Endothelial cell of umbilical vein (primary cell): ENCODE results near the gene MRPL54. TPM values are rescaled to one million over a fixed set of nuclear protein-coding genes. Genes with fewer than 3 reads are reported as not detected.

Experiments used
- BruUV-seq: library from RNA; stranded (reverse); fragments of 400-500 nt; replicated peaks from 2 replicates; lab custom pipeline; 2021; lab: Mats Ljungman, UMichigan
- CTCF ChIA-PET: fragments of 300-600, 350-600 bp; sonication (Branson Sonifier 250); formaldehyde crosslinking; loops from one replicate; lab custom pipeline; 2021; ENCODE audit warnings: antibody characterized with exemption, inconsistent platforms; lab: Charles Lee
- POLR2A ChIA-PET: fragments of 300-600, 350-600 bp; sonication (Branson Sonifier 250); formaldehyde crosslinking; loops from one replicate; lab custom pipeline; 2021; ENCODE audit warnings: antibody characterized with exemption, inconsistent platforms; lab: Charles Lee
- DNase-seq: peaks from one replicate; pipeline ENCODE4 v3.0.0-alpha.2; 2011; ENCODE audit warnings: low read depth, low spot score
- FAIRE-seq: peaks from 2 replicates; lab custom pipeline; 2011; peaks lifted over from hg19 to GRCh38; lab: Jason Lieb, UNC
- H2AFZ ChIP-seq: 2 replicates; pipeline ENCODE4 v1.6.0; 2012; ENCODE audit warnings: low read depth, low read length, control low read depth, inconsistent platforms
- H3K27ac ChIP-seq: 2 replicates; pipeline ENCODE4 v1.5.1; 2011; ENCODE audit warnings: low read depth, mild to moderate bottlenecking, control low read depth, low read length, moderate library complexity; ENCODE audit not compliant: insufficient read depth
- H3K27me3 ChIP-seq, 2 experiments: 2 replicates each; pipeline versions ENCODE4 v1.6.0 to v1.6.1; 2011; ENCODE audit warnings: low read length in 2 of 2, mixed read lengths in 1 of 2; ENCODE audit not compliant: control insufficient read depth in 2 of 2, insufficient read depth in 2 of 2
- H3K36me3 ChIP-seq, 2 experiments: 2 replicates in 1 of 2; 3 replicates in 1 of 2; pipeline ENCODE4 v1.5.1; 2011; ENCODE audit warnings: low read length in 2 of 2, mild to moderate bottlenecking in 1 of 2, moderate library complexity in 1 of 2; ENCODE audit not compliant: control insufficient read depth in 2 of 2, insufficient read depth in 2 of 2; ENCODE audit errors: extremely low read depth in 1 of 2
- H3K4me1 ChIP-seq: 3 replicates; pipeline ENCODE4 v1.5.1; 2011; ENCODE audit warnings: mild to moderate bottlenecking, low read length; ENCODE audit not compliant: control insufficient read depth, insufficient read depth; ENCODE audit errors: extremely low read depth
- H3K4me2 ChIP-seq: 2 replicates; pipeline ENCODE4 v1.6.1; 2011; ENCODE audit warnings: low read length, control low read depth, mixed read lengths; ENCODE audit not compliant: insufficient read depth
- H3K4me3 ChIP-seq, 3 experiments: fragments of 200-600 bp in 1 of 3; sonication (generic), shearing (Covaris generic) in 1 of 3; replicated peaks in 1 of 3; 2 replicates each; pipeline ENCODE4 v1.5.1; 2011 to 2016; ENCODE audit warnings: control low read depth in 3 of 3, low read length in 3 of 3, mild to moderate bottlenecking in 2 of 3, inconsistent platforms in 1 of 3, low read depth in 1 of 3, moderate library complexity in 1 of 3; ENCODE audit not compliant: insufficient read depth in 1 of 3
- H3K79me2 ChIP-seq: 2 replicates; pipeline ENCODE4 v1.6.0; 2012; ENCODE audit warnings: low read length, inconsistent platforms; ENCODE audit not compliant: control insufficient read depth, insufficient read depth
- H3K9ac ChIP-seq: replicated peaks from 2 replicates; pipeline ENCODE3; 2011; ENCODE audit warnings: low read length, control low read depth; ENCODE audit not compliant: insufficient read depth; ENCODE audit errors: extremely low read depth
- H3K9me1 ChIP-seq: replicated peaks from 3 replicates; pipeline ENCODE4 v1.6.0; 2011; ENCODE audit warnings: mild to moderate bottlenecking, low read length; ENCODE audit not compliant: control insufficient read depth, insufficient read depth; ENCODE audit errors: extremely low read depth
- H3K9me3 ChIP-seq: replicated peaks from 2 replicates; pipeline ENCODE4 v1.5.1; 2012; ENCODE audit warnings: low read length, inconsistent platforms; ENCODE audit not compliant: control insufficient read depth, insufficient read depth
- H4K20me1 ChIP-seq: replicated peaks from 2 replicates; pipeline ENCODE3; 2011; ENCODE audit warnings: mild to moderate bottlenecking, low read length; ENCODE audit not compliant: control insufficient read depth, insufficient read depth; ENCODE audit errors: extremely low read depth
- EZH2 ChIP-seq: IDR thresholded peaks from 2 replicates; pipeline ENCODE4 v1.6.1; 2012; ENCODE audit warnings: borderline replicate concordance, low read depth, mild to moderate bottlenecking, moderate library complexity, low read length, inconsistent platforms; ENCODE audit not compliant: severe bottlenecking
- FOS ChIP-seq: IDR thresholded peaks from 2 replicates; pipeline ENCODE4 v1.6.1; 2011; ENCODE audit warnings: mild to moderate bottlenecking, low read length, moderate library complexity, borderline replicate concordance; ENCODE audit not compliant: insufficient read depth
- GATA2 ChIP-seq: IDR thresholded peaks from 2 replicates; pipeline ENCODE4 v1.7.0; 2011; ENCODE audit warnings: low read depth, mild to moderate bottlenecking, moderate library complexity, mixed read lengths, low read length; ENCODE audit not compliant: insufficient read length, insufficient read depth
- JUN ChIP-seq: IDR thresholded peaks from 2 replicates; pipeline ENCODE4 v1.6.1; 2011; ENCODE audit warnings: borderline replicate concordance, low read depth; ENCODE audit not compliant: insufficient read length, insufficient read depth
- MYC ChIP-seq: IDR thresholded peaks from one replicate; pipeline ENCODE4 v1.6.1; 2011; ENCODE audit warnings: mild to moderate bottlenecking, low read depth, low read length
- POLR2A ChIP-seq: IDR thresholded peaks from 2 replicates; pipeline ENCODE4 v1.6.1; 2012; ENCODE audit warnings: low read depth, mild to moderate bottlenecking, control low read depth, low read length
- POLR2AphosphoS5 ChIP-seq: IDR thresholded peaks from 2 replicates; pipeline ENCODE4 v1.6.1; 2012; ENCODE audit warnings: low read depth, mild to moderate bottlenecking, control low read depth, low read length, moderate library complexity; ENCODE audit not compliant: insufficient read depth
- dilution Hi-C: fragments of 300-500 bp; cut with MboI; formaldehyde crosslinking; loops from one replicate; pipeline ENCODE4 v1.15.0; 2019; ENCODE audit warnings: low sequenced_read_pairs; ENCODE audit not compliant: extremely low pct_ligation_motif_present
- intact Hi-C: fragments of 100-400 bp; cut with micrococcal nuclease; formaldehyde crosslinking; loops from one replicate; pipeline ENCODE4 v1.10.0; 2022
- polyA plus RNA-seq, 4 experiments: library from polyadenylated mRNA; depleted of rRNA in 3 of 4; stranded (reverse) in 3 of 4; unstranded in 1 of 4; fragments of >200 nt; gene quantifications; 2 replicates each; pipeline versions ENCODE4 v1.2.1 to v1.2.3, GENCODE V29; 2011 to 2012; ENCODE audit warnings: missing spikeins in 1 of 4
- total RNA-seq: library from RNA; stranded (reverse); gene quantifications from 2 replicates; pipeline ENCODE4 v1.2.3, GENCODE V29; 2021
- TF ChIP-seq, protein P1 (sequence below), 2 donors: IDR thresholded peaks; 1 replicate in 1 of 2; 2 replicates in 1 of 2; pipeline ENCODE4 v1.5.1; 2011; ENCODE audit warnings: low read length in 2 of 2, mild to moderate bottlenecking in 2 of 2, moderate library complexity in 2 of 2, control low read depth in 1 of 2, inconsistent platforms in 1 of 2, low read depth in 1 of 2; ENCODE audit not compliant: insufficient read depth in 1 of 2; ENCODE audit errors: extremely low read depth in 1 of 2
- TF ChIP-seq, protein P2 (sequence below): IDR thresholded peaks from 2 replicates; pipeline ENCODE4 v1.6.1; 2011; ENCODE audit not compliant: insufficient read depth, insufficient read length

Gene MRPL54
- total and polyA plus RNA-seq, 2 donors (not counting 3 experiments of a cell fraction or from before 2014, with no cell fraction given) = 76.3 to 93.1 TPM

DNA sequence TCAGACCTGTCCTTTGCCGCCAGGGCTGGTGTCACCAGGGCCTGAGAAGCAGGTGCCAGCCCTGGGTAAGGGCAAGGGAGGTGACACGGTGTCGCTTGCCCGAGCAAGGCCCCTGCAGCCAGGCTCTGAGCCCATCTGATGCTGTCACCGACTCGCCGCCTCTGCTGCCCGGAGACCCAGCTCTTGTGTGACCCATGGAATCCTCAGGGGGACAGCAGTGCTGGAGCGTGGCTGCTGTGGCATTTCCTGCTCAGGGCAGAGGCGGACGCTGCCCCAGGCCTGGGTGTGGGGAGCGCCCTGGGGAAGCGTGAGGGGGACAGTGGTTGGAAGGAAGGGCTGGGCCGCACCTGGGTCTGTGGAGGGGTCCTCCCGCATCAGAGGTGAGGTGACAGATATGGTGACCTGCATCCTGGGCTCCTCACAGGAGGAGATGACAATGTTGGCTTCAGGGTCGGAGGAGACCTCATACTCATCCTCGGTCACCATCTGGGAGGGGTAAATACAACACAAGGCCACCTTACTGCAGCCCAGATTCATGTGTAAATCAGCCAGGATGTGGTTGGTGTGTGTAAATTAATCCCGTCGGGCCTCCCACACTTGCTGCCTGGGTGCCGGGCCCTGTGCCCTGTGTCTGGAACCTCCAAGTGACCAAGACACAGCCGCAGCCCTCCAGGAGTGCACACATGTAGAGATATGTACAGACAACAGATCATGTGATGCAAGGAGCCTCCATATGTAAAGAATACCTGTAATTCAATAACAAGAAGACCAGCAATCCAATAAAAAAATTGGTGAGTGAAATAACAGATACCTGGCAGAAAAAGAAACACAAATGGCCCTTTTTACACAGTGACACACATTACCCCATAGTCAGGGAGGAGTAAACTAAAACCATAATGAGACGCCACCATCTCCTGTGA, 51.3 kb downstream of the MRPL54 start:
- POLR2A ChIA-PET = no interaction called here
- no peak for FAIRE-seq
- intact Hi-C loops = no loop called here

More for the DNA sequence above, 51.3 kb downstream of the MRPL54 start:
- Histone ChIP-seq H3K9ac (no peak overlapping the region), H3K36me3 (no peaks in the 10 kb centered on the region), H3K79me2 (no peaks in the 10 kb centered on the region), H3K4me1 (no peaks in the 10 kb centered on the region), H4K20me1 (no peaks in the 10 kb centered on the region), H3K4me3 (no peak overlapping the region), H3K27me3 (no peaks in the 10 kb centered on the region), H3K4me2 (no peak overlapping the region), H2AFZ (no peak overlapping the region), H3K9me3 (no peaks in the 10 kb centered on the region), H3K27ac (no peak overlapping the region), H3K9me1 (no peaks in the 10 kb centered on the region)
- DNase-seq = no peak
- dilution Hi-C loops = no loop called here
- BruUV-seq = no TSS peak
- CTCF ChIA-PET = interaction anchor here (3.8 kb wide), 1 partner anchor 8 kb away, joined by 22 read pairs; no protein-coding TSS in a partner anchor
- TF ChIP-seq EZH2 (no peak), GATA2 (no peak), POLR2A (no peak), MYC (no peak), JUN (no peak), POLR2AphosphoS5 (no peak), FOS (no peak)
- TF ChIP-seq, protein P1, sequence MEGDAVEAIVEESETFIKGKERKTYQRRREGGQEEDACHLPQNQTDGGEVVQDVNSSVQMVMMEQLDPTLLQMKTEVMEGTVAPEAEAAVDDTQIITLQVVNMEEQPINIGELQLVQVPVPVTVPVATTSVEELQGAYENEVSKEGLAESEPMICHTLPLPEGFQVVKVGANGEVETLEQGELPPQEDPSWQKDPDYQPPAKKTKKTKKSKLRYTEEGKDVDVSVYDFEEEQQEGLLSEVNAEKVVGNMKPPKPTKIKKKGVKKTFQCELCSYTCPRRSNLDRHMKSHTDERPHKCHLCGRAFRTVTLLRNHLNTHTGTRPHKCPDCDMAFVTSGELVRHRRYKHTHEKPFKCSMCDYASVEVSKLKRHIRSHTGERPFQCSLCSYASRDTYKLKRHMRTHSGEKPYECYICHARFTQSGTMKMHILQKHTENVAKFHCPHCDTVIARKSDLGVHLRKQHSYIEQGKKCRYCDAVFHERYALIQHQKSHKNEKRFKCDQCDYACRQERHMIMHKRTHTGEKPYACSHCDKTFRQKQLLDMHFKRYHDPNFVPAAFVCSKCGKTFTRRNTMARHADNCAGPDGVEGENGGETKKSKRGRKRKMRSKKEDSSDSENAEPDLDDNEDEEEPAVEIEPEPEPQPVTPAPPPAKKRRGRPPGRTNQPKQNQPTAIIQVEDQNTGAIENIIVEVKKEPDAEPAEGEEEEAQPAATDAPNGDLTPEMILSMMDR (IDR thresholded peaks at IDR 0.05; ENCODE audit: extremely low read depth in 1 of 2, insufficient read depth in 1 of 2, low read depth in 1 of 2, low read length in 2 of 2) = no peak
- TF ChIP-seq, protein P2, sequence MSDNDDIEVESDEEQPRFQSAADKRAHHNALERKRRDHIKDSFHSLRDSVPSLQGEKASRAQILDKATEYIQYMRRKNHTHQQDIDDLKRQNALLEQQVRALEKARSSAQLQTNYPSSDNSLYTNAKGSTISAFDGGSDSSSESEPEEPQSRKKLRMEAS = no peak
